ENCODE results near the gene CELSR2. TPM values are rescaled to one million over a fixed set of nuclear protein-coding genes. Genes with fewer than 3 reads are reported as not detected.
"Not testable (repeated sequence)": the region's sequence is repeated elsewhere in the genome, so short reads cannot be mapped to it uniquely, and the experiment has no call there.

CELSR2 gene
- total RNA-seq, 1 experiment from 2014 or later: 3.5 TPM

GRCh38 chr1:109221201-109221600, 28.1 kb upstream of the CELSR2 start:
- in situ Hi-C loops (cut with HindIII; ENCODE audit: low pct_unique_long_range_greater_than_20kb, low sequenced_read_pairs); DNase-seq (ENCODE audit: low read depth, low spot score): not testable (repeated sequence)

DNA sequence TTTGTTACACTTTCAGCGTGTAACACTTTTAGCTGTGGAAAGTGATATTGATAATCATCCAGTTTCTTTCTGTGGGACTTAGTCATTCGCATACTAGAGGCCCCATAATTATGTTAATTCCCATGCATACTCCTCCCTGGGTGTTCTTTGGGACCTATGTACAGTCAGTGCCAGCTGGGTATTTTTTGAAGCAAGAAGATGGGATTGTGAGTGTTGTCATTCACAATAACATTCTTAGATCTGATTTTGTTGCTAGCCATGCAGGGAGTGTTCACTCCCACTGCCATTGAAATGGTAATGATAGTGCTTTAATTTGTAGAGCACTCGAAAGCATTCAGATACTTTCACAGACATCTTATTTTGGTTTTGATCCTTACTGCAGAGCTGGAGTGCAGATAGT, 24.0 kb upstream of the CELSR2 start:
- no peak for DNase-seq (ENCODE audit: low read depth, low spot score)
- in situ Hi-C loops (cut with HindIII; ENCODE audit: low pct_unique_long_range_greater_than_20kb, low sequenced_read_pairs): no loop called here

- in situ Hi-C loops (cut with HindIII; ENCODE audit: low pct_unique_long_range_greater_than_20kb, low sequenced_read_pairs): no loop called here
- no peak for DNase-seq (ENCODE audit: low read depth, low spot score)
Observed at GRCh38 chr1:109225711-109226445, 23.5 kb upstream of the CELSR2 start.

GRCh38 chr1:109228167-109228566, 21.2 kb upstream of the CELSR2 start:
- DNase-seq (ENCODE audit: low read depth, low spot score): no peak
- in situ Hi-C loops (cut with HindIII; ENCODE audit: low pct_unique_long_range_greater_than_20kb, low sequenced_read_pairs): no loop called here

DNA sequence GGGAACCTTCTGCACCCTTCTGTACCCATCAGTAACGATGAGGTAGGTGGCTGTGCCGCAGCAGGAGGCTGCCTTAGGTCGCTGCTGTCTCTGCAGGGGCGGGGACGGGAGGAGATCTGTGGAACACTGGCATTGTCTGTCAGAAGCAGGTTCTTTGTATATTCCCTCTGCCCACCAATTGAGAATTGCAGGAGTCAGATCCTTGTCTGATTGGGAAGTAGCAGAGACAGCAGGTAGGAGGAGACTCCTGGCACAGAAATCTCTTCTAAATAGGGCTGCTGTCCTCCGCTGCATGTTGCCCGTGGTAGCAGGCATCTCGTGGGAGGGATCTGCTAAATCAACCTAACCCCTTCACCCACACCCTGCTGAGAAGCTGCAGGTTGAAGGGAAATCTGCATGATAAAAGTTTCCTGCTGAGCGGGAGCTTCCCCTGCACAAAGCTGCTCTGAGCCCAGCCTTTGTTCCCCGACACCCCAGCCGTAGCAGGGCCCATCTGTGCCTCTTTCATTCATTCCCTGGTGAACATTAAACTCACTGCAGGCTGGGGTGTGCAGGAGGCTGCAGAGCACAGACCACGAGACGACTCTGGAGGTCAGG, 19.7 kb upstream of the CELSR2 start:
- no peak for DNase-seq (ENCODE audit: low read depth, low spot score)

GRCh38 chr1:109231066-109231465, 18.3 kb upstream of the CELSR2 start:
- no peak for DNase-seq (ENCODE audit: low read depth, low spot score)
- in situ Hi-C loops (cut with HindIII; ENCODE audit: low pct_unique_long_range_greater_than_20kb, low sequenced_read_pairs): no loop called here

More for the DNA sequence above, 19.7 kb upstream of the CELSR2 start:
- in situ Hi-C loops (cut with HindIII; ENCODE audit: low pct_unique_long_range_greater_than_20kb, low sequenced_read_pairs): no loop called here

GRCh38 chr1:109235137-109235536, 14.2 kb upstream of the CELSR2 start:
- in situ Hi-C loops (cut with HindIII; ENCODE audit: low pct_unique_long_range_greater_than_20kb, low sequenced_read_pairs): no loop called here
- no peak for DNase-seq (ENCODE audit: low read depth, low spot score)

- DNase-seq (ENCODE audit: low read depth, low spot score): peak; percentile 89
- in situ Hi-C loops (cut with HindIII; ENCODE audit: low pct_unique_long_range_greater_than_20kb, low sequenced_read_pairs): no loop called here
Observed at GRCh38 chr1:109237512-109237911, 11.8 kb upstream of the CELSR2 start.

DNA sequence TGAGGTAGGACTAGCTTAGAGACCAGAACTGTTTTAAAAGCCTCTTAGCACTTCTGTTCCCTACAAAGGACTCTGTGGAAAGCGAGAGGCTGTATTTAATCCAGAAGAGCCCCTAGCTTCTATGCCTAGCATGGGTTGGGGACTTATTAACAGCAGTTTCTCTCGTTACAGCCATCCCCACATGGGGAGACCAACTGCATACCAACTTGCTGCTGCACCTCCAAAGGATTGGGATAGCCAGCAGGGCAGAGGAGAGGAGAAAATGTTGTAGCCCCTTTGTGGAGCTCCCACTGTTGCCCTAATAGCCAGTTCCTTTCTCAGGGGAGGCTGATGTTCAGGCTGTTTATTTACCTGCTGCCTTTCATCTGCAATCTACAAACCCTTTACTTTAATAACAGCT, 11.0 kb upstream of the CELSR2 start:
- in situ Hi-C loops (cut with HindIII; ENCODE audit: low pct_unique_long_range_greater_than_20kb, low sequenced_read_pairs): no loop called here
- DNase-seq (ENCODE audit: low read depth, low spot score): no peak

GRCh38 chr1:109239047-109239408, 10.3 kb upstream of the CELSR2 start:
- no peak for DNase-seq (ENCODE audit: low read depth, low spot score)
- in situ Hi-C loops (cut with HindIII; ENCODE audit: low pct_unique_long_range_greater_than_20kb, low sequenced_read_pairs): no loop called here

GRCh38 chr1:109239409-109240068, 9.8 kb upstream of the CELSR2 start:
- DNase-seq (ENCODE audit: low read depth, low spot score): peak; percentile 73
- in situ Hi-C loops (cut with HindIII; ENCODE audit: low pct_unique_long_range_greater_than_20kb, low sequenced_read_pairs): no loop called here

- in situ Hi-C loops (cut with HindIII; ENCODE audit: low pct_unique_long_range_greater_than_20kb, low sequenced_read_pairs): no loop called here
- peak; percentile 19 for DNase-seq (ENCODE audit: low read depth, low spot score)
Observed at GRCh38 chr1:109240158-109241152, 8.9 kb upstream of the CELSR2 start.

DNA sequence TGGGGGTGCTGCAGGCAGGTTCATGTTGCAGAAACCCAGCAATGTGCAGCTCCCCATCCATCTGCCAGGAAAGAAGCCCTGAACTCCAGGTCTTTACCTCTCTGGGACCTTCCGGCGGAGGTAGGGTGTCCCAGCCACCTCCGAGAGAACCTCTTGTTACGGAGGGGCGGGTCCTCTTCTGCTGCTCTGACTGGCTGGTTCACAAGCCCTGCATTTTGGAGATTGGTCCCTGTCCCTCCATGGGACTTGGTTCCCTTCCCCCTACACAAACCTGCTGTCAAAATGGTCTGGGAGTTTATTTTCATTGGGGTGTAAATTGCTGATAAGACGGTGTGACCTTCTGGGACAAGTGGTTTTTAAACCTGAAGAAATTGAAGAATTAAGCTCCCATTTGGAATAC, 8.0 kb upstream of the CELSR2 start:
- DNase-seq (ENCODE audit: low read depth, low spot score): no peak
- in situ Hi-C loops (cut with HindIII; ENCODE audit: low pct_unique_long_range_greater_than_20kb, low sequenced_read_pairs): no loop called here

GRCh38 chr1:109241841-109242345, 7.4 kb upstream of the CELSR2 start:
- in situ Hi-C loops (cut with HindIII; ENCODE audit: low pct_unique_long_range_greater_than_20kb, low sequenced_read_pairs): no loop called here
- DNase-seq (ENCODE audit: low read depth, low spot score): no peak

GRCh38 chr1:109242387-109242786, 7.0 kb upstream of the CELSR2 start:
- in situ Hi-C loops (cut with HindIII; ENCODE audit: low pct_unique_long_range_greater_than_20kb, low sequenced_read_pairs): no loop called here
- DNase-seq (ENCODE audit: low read depth, low spot score): no peak

DNA sequence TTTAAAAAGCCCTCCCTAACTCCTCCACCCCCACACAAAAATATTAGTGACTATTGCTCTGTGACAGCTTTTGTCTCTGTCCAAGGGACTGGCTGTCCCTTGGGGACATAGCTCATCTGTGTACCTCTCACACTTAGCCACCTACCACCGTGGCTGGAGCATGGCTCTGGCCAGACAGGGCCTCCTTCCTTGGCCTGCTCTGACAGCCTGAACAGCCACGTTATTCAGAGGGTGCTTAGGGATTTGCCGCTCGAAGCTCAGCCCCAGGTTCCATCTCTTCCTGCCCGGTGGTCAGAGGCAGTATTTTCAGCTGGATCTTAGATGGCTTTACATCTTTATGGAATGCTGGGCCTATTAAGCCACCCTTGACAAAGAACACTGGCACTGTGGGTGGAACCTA, 6.1 kb upstream of the CELSR2 start:
- DNase-seq (ENCODE audit: low read depth, low spot score): no peak
- in situ Hi-C loops (cut with HindIII; ENCODE audit: low pct_unique_long_range_greater_than_20kb, low sequenced_read_pairs): no loop called here

DNA sequence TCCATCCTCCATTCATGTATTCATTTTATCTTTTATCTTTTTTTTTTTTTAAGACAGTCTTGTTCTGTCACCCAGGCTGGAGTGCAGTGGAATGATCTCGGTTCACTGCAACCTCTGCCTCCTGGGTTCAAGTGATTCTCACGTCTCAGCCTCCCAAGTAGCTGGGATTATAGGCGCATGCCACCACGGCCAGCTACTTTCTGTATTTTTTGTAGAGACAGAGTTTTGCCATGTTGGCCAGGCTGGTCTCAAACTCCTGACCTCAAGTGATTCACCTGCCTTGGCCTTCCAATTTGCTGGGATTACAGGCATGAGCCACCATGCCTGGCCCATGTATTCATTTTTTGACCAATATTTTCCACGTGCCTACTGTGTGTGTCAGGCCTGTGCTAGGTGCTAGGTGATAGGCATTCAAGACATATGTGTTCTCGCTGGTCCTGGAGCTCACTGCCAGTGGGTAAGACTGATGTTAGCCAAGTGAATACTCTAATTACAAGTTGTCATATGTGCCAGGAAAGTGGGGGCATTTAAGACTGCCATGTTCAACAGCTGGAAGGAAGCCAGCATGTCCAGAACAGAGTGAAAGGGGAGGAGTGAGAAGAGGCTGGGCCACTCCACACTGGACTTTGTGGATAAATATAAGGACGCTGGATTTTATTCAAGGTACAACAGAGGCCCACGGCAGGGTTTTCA, 5.3 kb upstream of the CELSR2 start:
- in situ Hi-C loops (cut with HindIII; ENCODE audit: low pct_unique_long_range_greater_than_20kb, low sequenced_read_pairs): no loop called here
- DNase-seq (ENCODE audit: low read depth, low spot score): no peak

All from SK-MEL-5 (cell line).